Measurements from ENCODE around the gene AMH.
"Not testable (repeated sequence)": the region's sequence is repeated elsewhere in the genome, so short reads cannot be mapped to it uniquely, and the experiment has no call there.

Gene AMH

DNA sequence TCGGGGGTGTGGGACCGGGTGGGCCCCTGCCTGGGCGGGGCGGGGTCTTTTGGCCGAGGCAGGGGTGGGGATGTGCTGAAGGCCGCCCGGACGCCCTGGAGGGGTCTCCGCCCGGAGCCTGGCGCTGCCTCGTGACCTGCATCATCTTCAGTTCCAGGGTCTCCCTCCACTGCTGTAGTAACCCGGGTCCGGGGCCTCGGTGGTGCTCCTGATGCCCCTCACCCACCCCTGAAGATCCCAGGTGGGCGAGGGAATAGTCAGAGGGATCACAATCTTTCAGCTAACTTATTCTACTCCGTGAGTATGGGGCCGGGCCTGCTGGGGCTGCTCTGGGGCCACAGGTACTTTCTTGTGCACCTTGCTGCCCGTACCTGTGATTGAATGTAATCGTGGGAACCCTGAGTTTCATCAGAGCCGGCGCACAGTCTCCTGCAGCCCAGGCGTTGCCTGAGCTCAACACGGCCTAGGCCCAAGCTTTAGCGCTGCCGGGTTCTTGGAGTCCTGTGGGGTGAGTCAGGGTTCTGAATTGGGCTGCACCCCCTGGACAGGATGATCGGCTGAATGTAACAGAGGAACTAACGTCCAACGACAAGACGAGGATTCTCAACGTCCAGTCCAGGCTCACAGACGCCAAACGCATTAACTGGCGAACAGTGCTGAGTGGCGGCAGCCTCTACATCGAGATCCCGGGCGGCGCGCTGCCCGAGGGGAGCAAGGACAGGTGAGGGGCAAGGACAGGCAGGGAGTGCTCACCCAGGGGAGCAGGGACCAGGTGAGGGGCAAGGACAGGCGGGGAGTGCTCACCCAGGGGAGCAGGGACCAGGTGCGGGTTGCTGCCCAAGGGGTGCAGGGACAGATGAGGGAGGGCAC is 22.3 kb downstream of the AMH start:
- DNase-seq: no peak

DNA sequence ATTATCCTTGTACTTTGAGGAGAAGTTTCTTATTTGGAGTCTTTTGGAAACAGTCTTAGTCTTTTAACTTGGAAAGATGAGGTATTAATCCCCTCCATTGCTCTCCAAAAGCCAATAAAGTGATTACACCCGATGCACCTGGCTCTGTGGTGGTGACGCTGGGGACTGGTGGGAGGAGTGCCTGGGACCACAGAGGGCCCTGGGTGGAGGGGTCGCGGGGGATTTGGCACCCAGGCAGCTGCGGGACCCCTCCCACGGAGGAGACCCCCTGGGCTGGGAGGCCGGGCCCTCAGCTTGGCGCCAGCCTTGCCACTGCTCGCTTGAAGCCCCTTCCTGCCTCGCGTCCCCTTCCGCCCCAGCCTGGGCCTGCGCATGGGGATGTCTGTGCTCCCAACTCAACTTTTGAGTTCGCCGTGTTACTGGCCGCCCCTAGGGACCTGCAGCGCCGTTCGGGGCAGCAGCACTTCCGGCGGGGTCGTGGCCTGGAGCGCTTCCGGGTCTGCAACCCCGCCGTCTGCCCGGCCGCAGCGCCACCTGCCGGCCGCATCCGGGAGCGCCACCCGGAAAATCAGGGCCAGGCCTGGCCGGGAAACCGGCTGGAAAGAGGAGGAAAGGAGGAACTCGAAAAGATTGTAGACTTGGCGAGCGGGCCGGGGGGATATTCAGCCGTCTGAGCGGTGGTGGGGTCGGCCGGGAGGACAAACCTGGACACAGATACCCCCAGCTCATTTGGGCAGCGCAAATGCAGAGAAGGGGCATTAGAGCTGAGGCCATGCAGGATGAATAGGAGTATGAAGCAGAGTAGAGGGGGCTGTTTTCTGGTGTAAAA is 24.4 kb downstream of the AMH start:
- DNase-seq: peak in 1 of 2 experiments; percentile 43

GRCh38 chr19:2274185-2274711 is 25.1 kb downstream of the AMH start:
- no peak for DNase-seq

DNA sequence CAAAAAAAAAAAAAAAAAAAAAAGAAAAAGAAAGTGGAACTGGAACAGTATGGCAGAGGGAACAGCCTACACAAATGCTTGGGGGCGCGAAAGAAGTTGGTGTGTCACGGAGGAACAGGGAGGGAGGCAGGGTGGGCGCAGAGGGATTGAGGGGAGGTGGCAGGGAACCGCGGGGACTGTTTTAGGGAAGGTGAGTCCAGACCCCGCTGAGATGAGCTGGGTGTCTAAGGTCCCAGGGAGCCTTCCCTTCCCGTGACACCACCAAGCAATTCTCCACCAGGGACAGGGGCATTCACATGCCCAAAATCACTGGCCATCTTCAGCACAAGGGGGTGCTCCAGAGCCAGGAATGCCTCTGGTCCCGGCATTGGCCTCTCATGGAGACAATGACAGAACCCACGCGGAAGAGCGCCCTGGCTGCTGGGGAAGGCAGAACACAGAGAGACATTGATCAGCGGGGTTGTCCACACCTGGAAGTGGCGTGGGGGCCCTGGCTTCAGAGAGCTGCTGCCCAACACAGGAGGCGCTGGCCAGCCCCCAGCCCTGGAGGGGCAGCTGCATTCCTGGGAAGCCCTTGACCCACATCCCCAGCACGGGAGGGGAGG is 25.9 kb downstream of the AMH start:
- DNase-seq: peak in 1 of 2 experiments; percentile 27

DNA sequence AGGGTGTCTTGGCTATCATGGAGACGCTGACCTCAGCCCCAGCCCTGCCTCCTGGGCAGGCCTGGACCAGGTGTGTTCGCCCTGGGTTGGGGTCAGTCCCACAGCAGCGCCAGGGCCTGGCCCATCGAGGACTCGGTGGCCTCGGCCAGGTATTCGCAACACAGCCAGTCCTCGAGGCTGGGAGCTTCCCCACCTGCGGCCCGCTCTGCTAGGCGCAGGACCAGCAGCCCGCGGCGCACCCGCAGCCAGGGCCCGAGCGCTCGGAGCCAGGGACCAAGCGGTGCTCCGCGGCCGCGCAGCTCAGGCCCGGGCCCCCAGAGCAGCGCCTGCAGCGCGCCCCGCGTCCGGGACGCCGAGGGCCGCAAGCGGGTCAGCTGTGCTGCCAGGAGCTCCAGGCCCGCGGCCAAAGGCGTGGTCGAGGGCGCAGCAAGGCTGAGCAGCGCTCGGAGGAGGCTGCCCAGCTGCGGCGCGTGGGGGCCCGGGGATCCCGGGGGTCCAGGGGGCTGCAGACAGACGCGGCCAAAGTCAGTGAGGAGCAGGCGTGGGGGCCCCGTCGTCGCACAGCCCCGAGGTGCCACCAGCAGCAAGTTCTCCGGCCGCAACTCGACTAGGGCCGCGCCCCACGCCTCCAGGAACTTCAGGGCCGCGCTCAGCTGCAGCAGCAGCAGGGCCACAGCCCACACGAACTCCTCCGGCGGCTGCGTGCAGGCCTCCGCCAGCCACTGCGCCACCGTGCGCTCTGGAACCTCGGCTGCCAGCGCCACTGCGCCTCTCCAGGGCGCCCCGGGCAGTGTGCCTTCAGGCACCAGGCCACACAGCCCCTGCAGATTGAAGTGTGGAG is 26.7 kb downstream of the AMH start:
- no peak for DNase-seq

DNA sequence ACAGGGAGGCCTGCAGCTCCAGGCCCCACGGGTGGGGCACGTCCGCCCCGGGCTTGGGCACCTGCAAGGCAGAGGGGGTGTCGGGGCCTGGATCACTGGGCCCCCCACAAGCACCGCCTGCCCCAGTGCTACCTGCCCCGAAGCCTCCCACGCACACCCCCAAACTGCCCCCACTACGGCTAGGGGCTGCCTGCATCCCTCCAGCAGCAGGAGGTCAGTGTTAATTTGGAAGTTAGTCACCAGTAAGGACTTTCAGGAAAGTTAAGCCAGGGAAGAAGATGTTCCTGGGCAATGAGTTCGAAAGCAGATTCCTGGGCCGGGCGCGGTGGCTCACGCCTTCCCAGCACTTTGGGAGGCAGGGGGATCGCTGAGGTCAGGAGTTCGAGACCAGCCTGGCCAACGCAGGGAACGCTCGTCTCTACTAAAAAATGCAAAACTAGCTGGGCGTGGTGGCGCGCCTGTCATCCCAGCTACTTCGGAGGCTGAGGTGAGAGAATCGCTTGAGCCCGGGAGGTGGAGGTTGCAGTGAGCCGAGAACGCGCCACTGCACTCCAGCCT is 27.4 kb downstream of the AMH start:
- DNase-seq: no peak

DNA sequence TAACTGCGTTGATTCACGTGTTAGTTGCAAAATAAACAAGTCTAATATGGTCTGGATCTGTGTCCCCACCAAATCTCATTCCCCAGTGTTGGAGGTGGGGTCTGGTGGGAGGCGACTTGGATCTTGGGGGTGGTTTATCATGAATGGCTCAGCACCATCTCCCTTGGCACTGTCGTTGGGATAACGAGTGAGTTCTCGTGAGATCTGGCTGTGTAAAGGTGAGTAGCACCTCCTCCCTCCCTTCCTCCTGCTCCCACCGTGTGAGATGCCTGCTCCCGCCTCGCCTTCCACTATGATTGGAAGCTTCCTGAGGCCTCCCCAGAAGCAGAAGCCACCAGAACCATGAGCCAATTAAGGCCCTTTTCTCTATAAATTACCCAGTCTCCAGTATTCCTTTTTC is 28.0 kb downstream of the AMH start:
- DNase-seq: no peak

DNA sequence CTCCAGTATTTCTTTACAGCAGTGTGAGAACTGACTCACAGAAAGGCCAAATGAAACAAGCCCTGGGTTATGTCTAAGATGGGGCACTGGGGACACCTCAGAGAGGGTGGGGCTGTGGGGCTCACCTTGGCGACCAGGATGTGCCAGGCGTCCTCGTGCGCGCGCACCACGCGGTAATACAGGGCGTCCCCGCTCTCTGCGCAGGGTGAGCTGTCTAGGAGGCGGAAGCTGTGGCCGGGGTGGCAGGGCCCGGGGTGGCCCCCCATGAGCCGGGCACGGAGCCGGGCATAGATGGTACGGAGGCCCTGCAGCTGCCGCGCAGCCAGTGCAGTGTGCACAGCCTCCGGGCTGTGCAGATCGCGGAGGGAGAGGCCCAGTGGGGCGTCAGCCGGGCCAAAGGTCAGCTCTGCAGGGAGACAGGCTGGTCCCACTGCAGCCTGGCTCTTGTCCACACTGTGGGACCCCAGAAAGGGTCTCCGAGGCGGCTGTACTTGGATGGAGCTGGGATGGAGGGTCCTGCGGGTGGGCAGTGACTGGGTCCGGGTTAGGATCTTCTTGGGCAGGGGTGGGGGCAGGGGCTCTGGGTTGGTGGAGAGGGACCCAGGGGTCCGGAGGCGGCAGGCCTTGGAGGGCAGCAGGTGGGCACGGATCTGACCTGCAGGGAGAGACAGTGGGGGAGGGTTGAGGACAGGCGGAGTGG is 29.5 kb downstream of the AMH start:
- DNase-seq: no peak

GRCh38 chr19:2280633-2281264 is 31.6 kb downstream of the AMH start:
- no peak for DNase-seq

- not testable (repeated sequence) for DNase-seq
These were observed 32.3 kb downstream of the AMH start for GRCh38 chr19:2281265-2282061.

GRCh38 chr19:2282062-2282861 is 33.1 kb downstream of the AMH start, which contains the start of gene PEAK3:
Gene PEAK3 (minus strand): TSS chr19:2282175. CDS start chr19:2280931, 1,244 bp downstream.
- DNase-seq: no peak

GRCh38 chr19:2282862-2283237 is 33.7 kb downstream of the AMH start:
- no peak for DNase-seq

GRCh38 chr19:2283835-2284507 is 34.8 kb downstream of the AMH start:
- no peak for DNase-seq

- DNase-seq: no peak
These were observed 37.4 kb downstream of the AMH start for GRCh38 chr19:2286402-2287140.

GRCh38 chr19:2287585-2288337 is 38.6 kb downstream of the AMH start:
- DNase-seq: no peak

DNA sequence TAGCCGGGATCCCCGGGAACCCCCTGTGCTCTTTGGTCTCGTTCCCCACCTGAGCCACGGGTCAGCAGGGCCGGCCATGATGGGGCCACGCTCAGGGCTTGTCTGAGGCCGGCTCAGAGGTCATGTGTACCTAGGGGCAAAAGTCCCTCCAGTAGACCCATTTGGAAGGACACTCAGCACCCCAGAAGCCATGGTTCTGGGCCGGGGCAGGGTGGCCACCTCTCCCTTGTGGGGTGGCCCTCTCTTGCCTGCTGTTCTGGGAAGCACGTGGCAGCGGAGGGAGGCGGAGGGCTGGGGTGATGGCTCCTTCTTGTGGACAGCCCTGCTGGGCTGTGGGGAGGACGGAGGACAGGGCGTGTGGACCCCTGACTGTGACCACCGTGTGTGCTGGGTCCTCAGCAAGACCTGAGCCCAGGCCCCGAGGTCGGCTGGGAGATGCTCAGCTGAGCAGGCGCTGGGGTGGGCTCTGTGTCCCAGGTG is 39.3 kb downstream of the AMH start:
- peak in 1 of 2 experiments; percentile 27 for DNase-seq
